ENCODE results near the gene NR3C2.

DNA sequence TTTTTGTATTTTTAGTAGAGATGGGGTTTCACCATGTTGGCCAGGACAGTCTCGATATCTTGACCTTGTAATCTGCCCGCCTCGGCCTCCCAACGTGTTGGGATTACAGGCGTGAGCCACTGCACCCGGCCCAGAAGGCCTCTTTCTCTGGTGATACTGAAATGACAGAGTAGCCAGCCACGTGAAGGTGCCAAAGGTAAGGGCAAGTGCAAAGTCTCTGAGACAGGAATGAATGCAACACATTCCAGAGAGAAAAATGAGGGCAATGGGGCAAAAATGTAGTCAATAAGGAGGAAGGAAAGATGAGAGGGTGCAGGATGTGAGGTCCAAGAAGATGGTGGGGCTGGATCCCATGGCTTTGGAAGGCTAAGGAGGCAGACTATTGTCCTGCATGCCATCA lies 176.0 kb downstream of the NR3C2 start:
- TF ChIP-seq FOXP2 (optimal IDR thresholded peaks at IDR 0.05; ENCODE audit: control extremely low read depth, extremely low read length, insufficient read depth) = no peak
- TF ChIP-seq EZH2 (IDR thresholded peaks at IDR 0.05) = no peak
- TF ChIP-seq POLR2AphosphoS5 (IDR thresholded peaks at IDR 0.05; ENCODE audit: borderline replicate concordance, low read depth, low read length) = no peak
